ENCODE results near the gene EIF3C.
"Not testable (repeated sequence)": the region's sequence is repeated elsewhere in the genome, so short reads cannot be mapped to it uniquely, and the experiment has no call there.

Gene EIF3C

GRCh38 chr16:28751487-28751886 lies 40.2 kb downstream of the EIF3C start, which contains the start of gene NPIPB9:
TSS of gene NPIPB9 (plus strand) at chr16:28751787.
- not testable (repeated sequence) for DNase-seq

- not testable (repeated sequence) for DNase-seq
These were observed 70.4 kb downstream of the EIF3C start for GRCh38 chr16:28781697-28782096.

- DNase-seq, result not testable (repeated sequence)
These were observed 71.1 kb downstream of the EIF3C start for GRCh38 chr16:28782357-28782756.
